GM18868 (cell line): ENCODE results near the gene LRRC4C.
"Not testable (repeated sequence)": the region's sequence is repeated elsewhere in the genome, so short reads cannot be mapped to it uniquely, and the experiment has no call there.

ENCODE experiments used
- ATAC-seq: cut with Tn5 transposase; IDR thresholded peaks from one replicate; pipeline ENCODE4 v1.9.1; 2021; ENCODE audit warnings: mild to moderate bottlenecking, moderate library complexity; ENCODE audit not compliant: unreplicated experiment

The LRRC4C gene

GRCh38 chr11:40894501-40894900, 565.0 kb downstream of the LRRC4C start:
- ATAC-seq: no peak

GRCh38 chr11:40885250-40885954, 574.0 kb downstream of the LRRC4C start:
- ATAC-seq: no peak

- no peak for ATAC-seq
Measured at GRCh38 chr11:40882301-40882700, 577.2 kb downstream of the LRRC4C start.

- no peak for ATAC-seq
Measured at GRCh38 chr11:40879911-40880310, 579.5 kb downstream of the LRRC4C start.

- no peak for ATAC-seq
Measured at GRCh38 chr11:40877981-40878380, 581.5 kb downstream of the LRRC4C start.

- ATAC-seq: no peak
Measured at GRCh38 chr11:40877256-40877655, 582.2 kb downstream of the LRRC4C start.

DNA sequence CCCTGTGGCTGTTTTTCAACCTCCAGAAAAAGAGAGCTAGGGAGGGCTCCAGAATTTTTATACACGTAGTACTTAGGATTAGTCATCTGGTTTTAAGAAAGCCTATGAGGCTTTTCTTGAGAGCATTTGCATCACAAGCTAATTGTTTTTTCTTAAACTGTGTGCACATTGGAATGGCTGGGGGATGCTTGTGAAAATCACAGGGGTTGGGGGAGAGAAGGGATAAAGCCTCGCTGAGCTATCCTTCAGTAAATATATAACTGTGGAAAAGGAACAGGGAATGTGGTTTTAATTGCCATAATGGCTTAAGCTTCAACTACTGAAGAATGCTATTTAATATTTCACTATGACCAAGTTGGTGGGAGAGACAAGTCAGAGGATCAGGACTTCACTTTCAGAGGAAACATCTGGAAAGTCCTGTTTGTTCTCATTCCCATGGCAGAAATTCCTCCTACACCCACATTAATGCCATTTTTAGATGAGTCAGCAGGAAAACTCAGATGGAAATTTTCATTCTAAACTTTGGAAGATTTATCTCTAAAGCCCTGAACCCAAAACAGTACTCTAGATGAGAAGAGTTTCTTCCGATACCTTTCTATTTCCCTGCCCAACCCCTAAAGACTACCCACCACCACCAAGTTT, 591.3 kb downstream of the LRRC4C start:
- ATAC-seq: no peak

GRCh38 chr11:40857754-40858153, 601.7 kb downstream of the LRRC4C start:
- not testable (repeated sequence) for ATAC-seq

- ATAC-seq: no peak
Measured at GRCh38 chr11:40842750-40843339, 616.6 kb downstream of the LRRC4C start.

GRCh38 chr11:40841231-40841630, 618.2 kb downstream of the LRRC4C start:
- ATAC-seq: no peak

DNA sequence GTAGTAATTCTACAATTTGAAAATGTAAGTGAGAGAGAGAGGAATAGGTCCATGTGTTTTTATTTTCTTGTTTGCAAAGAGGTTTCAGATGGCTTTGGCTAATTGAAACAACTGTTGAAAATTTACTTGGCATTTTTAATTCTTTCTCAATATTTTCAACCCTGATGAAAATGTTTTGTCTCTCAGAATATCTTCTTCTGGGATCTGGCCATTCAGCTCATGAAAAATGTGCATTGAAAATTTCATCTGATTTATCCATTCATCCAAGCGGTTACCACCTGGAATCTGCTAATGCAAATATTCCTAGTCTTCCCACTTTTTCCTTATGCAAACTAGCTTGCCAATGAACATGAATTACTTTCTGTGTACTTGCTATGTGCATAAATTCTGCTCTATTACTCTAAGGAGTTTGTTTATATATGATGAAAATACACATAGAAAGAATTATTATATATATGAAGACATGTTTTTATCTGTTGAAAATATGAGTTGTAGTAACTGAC, 621.2 kb downstream of the LRRC4C start:
- ATAC-seq: no peak

GRCh38 chr11:40827116-40827515, 632.3 kb downstream of the LRRC4C start:
- ATAC-seq: no peak

DNA sequence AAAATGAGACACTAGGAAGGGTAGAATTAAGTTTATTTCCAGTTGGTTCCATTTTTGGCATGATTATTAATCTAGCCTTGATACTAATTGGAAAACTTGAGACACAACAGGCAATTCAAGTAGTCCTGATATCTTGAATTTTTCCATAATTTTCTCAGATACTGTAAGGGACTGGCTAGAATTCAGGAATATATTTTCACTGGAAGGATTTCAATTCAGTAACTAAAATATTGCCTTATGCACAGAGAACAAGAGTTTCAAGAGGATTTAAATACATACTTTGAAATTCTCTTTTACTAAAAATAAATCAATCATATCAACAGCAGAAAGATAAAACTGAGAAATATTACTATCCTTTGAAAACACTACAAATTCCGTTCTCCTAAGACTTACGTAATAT, 632.9 kb downstream of the LRRC4C start:
- ATAC-seq: no peak

GRCh38 chr11:40825201-40825834, 634.1 kb downstream of the LRRC4C start:
- no peak for ATAC-seq

GRCh38 chr11:40819230-40819629, 640.2 kb downstream of the LRRC4C start:
- no peak for ATAC-seq

- no peak for ATAC-seq
Measured at GRCh38 chr11:40816976-40817375, 642.5 kb downstream of the LRRC4C start.

DNA sequence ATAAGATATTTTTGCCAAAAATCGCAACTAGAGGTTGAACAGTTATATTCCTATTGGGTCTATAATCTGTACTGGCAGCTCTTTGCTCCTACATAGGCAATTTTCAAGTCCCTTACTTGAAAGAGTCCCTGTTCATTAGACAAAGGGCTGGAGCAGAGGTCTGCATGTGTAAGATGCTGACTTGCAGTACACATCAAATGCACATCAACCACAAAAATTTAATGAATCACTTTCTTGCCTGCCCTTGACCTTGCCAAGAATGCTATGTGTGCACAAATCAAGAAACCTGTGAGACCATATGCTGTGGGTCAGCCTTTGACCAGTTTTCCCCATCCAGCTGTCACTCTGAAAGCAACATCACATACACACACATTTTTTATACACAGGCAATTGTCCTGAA, 661.5 kb downstream of the LRRC4C start:
- no peak for ATAC-seq

- no peak for ATAC-seq
Measured at GRCh38 chr11:40787224-40787623, 672.2 kb downstream of the LRRC4C start.

DNA sequence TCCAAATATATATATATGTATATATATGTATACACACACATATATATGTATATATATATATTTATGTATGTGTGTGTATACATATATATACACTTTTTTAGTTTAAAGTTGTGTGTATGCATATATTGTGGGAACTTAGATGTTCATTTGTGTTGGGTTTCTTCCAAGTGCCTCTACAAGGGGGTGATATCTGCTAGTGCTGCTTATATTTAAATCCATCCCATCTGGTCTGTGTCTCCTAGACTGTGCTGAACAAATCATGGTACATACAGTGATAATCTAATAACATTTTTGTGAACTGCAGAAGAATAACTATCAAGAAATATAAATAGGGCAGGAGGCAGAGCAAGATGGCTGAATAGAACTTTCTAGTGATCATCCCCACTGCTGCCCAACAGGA, 696.4 kb downstream of the LRRC4C start:
- ATAC-seq: no peak

DNA sequence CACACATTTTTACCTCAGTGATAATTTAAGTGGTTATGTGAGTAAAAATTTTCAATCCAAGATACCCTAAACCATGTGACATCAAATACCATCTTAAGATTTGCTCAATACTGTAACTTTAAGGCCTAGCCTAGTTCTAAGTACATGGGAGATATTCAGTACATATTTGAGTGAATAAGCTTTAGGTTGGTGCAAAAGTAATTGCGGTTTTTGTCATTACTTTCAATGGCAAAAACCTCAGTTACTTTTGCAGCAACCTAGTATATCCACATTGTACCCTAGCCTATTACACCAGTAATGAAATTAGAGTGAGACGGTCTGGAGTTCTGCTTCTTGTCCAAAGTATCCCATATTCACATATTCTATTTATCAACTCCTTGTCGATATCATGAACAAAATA, 700.1 kb downstream of the LRRC4C start:
- no peak for ATAC-seq

- ATAC-seq: no peak
Measured at GRCh38 chr11:40754297-40754696, 705.2 kb downstream of the LRRC4C start.

DNA sequence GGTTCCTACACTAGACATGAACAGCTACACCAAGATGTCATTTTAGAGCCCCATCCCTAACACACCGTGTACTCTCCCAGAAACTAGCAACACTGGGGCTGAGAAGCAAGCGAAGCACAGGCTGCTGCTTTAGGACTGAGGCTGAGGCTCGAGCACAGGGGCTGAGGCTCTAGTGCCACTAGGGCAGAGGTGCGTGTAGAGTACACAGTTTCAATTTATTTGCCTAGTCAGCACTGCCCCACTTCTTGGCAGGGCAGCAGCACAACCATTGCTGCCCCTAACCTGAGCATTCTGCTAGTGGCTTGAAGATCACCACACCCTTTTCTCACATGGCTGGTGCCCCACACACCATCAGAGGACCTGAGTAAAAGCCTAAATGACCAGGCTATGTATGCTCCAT, 713.2 kb downstream of the LRRC4C start:
- no peak for ATAC-seq
